GM23338 (cell line): ENCODE results near the gene AHI1. TPM values are rescaled to one million over a fixed set of nuclear protein-coding genes. Genes with fewer than 3 reads are reported as not detected.

Experiments used
- ATAC-seq: fragments of 200-7000 bp; cut with Tn5 transposase; 3 replicates; pipeline ENCODE4 v1.9.1; 2020
- DNase-seq: peaks from one replicate; pipeline ENCODE4 v3.0.0-alpha.2; 2015; ENCODE audit warnings: low spot score
- H2AFZ ChIP-seq: fragments of 200-600 bp; sonication (generic); 2 replicates; pipeline ENCODE4 v1.8.0; 2016; ENCODE audit warnings: antibody characterized with exemption, mild to moderate bottlenecking, moderate library complexity
- H3F3A ChIP-seq: fragments of 200-600 bp; sonication (generic); replicated peaks from 2 replicates; pipeline ENCODE4 v1.8.0; 2017; ENCODE audit warnings: antibody characterized with exemption, mixed run types, low read depth
- H3K27ac ChIP-seq: fragments of 200-600 bp; sonication (generic); 2 replicates; pipeline ENCODE4 v1.6.1; 2016; ENCODE audit warnings: low read depth
- H3K27me3 ChIP-seq: fragments of 200-600 bp; sonication (generic); 2 replicates; pipeline ENCODE4 v1.8.0; 2016; ENCODE audit warnings: mild to moderate bottlenecking, mixed run types, moderate library complexity; ENCODE audit not compliant: insufficient read depth
- H3K36me3 ChIP-seq: fragments of 200-600 bp; sonication (generic); 2 replicates; pipeline ENCODE4 v1.8.0; 2016; ENCODE audit warnings: mild to moderate bottlenecking; ENCODE audit not compliant: insufficient read depth
- H3K4me1 ChIP-seq: fragments of 200-600 bp; sonication (generic); 2 replicates; pipeline ENCODE4 v1.8.0; 2016; ENCODE audit warnings: mild to moderate bottlenecking, moderate library complexity; ENCODE audit not compliant: insufficient read depth
- H3K4me2 ChIP-seq: fragments of 200-600 bp; sonication (generic); 2 replicates; pipeline ENCODE4 v1.7.1; 2017; ENCODE audit warnings: mixed run types
- H3K4me3 ChIP-seq: fragments of 200-600 bp; sonication (generic); 2 replicates; pipeline ENCODE4 v1.6.1; 2016; ENCODE audit warnings: mixed run types
- H3K79me2 ChIP-seq: fragments of 200-600 bp; sonication (generic); replicated peaks from 2 replicates; pipeline ENCODE4 v1.8.0; 2017; ENCODE audit warnings: mild to moderate bottlenecking; ENCODE audit not compliant: insufficient read depth
- H3K9me2 ChIP-seq: fragments of 200-600 bp; sonication (generic); 2 replicates; pipeline ENCODE4 v1.8.0; 2017; ENCODE audit not compliant: insufficient read depth
- H4K20me1 ChIP-seq: fragments of 200-600 bp; sonication (generic); replicated peaks from 2 replicates; pipeline ENCODE4 v1.8.0; 2017; ENCODE audit warnings: mild to moderate bottlenecking; ENCODE audit not compliant: insufficient read depth
- H3K27ac Mint-ChIP-seq: 2 replicates; pipeline ENCODE4 v1.8.0; 2020; ENCODE audit warnings: inconsistent platforms, mild to moderate bottlenecking, moderate library complexity, mixed read lengths
- H3K27me3 Mint-ChIP-seq: 3 replicates; pipeline ENCODE4 v1.8.0; 2022; ENCODE audit warnings: low read depth, mild to moderate bottlenecking, moderate library complexity, mixed read lengths, inconsistent platforms; ENCODE audit not compliant: insufficient read depth, poor library complexity
- H3K36me3 Mint-ChIP-seq: 3 replicates; pipeline ENCODE4 v1.8.0; 2021; ENCODE audit warnings: low read depth, mild to moderate bottlenecking, inconsistent platforms, moderate library complexity, mixed read lengths
- H3K4me1 Mint-ChIP-seq: 3 replicates; pipeline ENCODE4 v1.8.0; 2020; ENCODE audit warnings: mild to moderate bottlenecking, inconsistent platforms, mixed read lengths
- H3K4me3 Mint-ChIP-seq: 3 replicates; pipeline ENCODE4 v1.8.0; 2021; ENCODE audit warnings: moderate library complexity, mild to moderate bottlenecking, inconsistent platforms, mixed read lengths
- H3K9me3 Mint-ChIP-seq: 3 replicates; pipeline ENCODE4 v1.8.0; 2020; ENCODE audit warnings: moderate library complexity, mild to moderate bottlenecking, inconsistent platforms, mixed read lengths
- CREB1 ChIP-seq: fragments of 250-450 bp; sonication (Bioruptor Pico); IDR thresholded peaks from 2 replicates; pipeline ENCODE4 v1.5.0; 2020; ENCODE audit warnings: low read depth, mild to moderate bottlenecking, moderate library complexity
- ETS1 ChIP-seq: IDR thresholded peaks from 2 replicates; pipeline ENCODE4 v1.6.1; 2016; ENCODE audit warnings: antibody characterized with exemption
- EZH2 ChIP-seq: fragments of 200-600 bp; sonication (generic); IDR thresholded peaks from one replicate; pipeline ENCODE4 v1.8.0; 2017; ENCODE audit warnings: antibody characterized with exemption, mild to moderate bottlenecking, low read depth; ENCODE audit not compliant: unreplicated experiment
- EZH2phosphoT487 ChIP-seq: fragments of 200-600 bp; sonication (generic); IDR thresholded peaks from one replicate; pipeline ENCODE4 v1.8.1; 2018; ENCODE audit warnings: antibody characterized with exemption; ENCODE audit not compliant: unreplicated experiment
- JUNB ChIP-seq: IDR thresholded peaks from one replicate; pipeline ENCODE4 v1.6.1; 2016; ENCODE audit warnings: antibody characterized with exemption; ENCODE audit not compliant: unreplicated experiment
- NANOG ChIP-seq: IDR thresholded peaks from 2 replicates; pipeline ENCODE4 v1.6.1; 2016; ENCODE audit warnings: antibody characterized with exemption, borderline replicate concordance
- POLR2AphosphoS5 ChIP-seq: IDR thresholded peaks from 2 replicates; pipeline ENCODE4 v1.6.1; 2016; ENCODE audit warnings: antibody characterized with exemption, low read depth
- ZNF114 ChIP-seq: fragments of 250-450 bp; sonication (Bioruptor Pico); IDR thresholded peaks from 2 replicates; pipeline ENCODE4 v1.5.0; 2020; ENCODE audit warnings: mild to moderate bottlenecking, moderate library complexity
- ZNF331 ChIP-seq: fragments of 250-450 bp; sonication (Bioruptor Pico); IDR thresholded peaks from 2 replicates; pipeline ENCODE4 v1.5.0; 2020; ENCODE audit warnings: low read depth, mild to moderate bottlenecking, moderate library complexity
- ZNF462 ChIP-seq: fragments of 250-450 bp; sonication (Bioruptor Pico); IDR thresholded peaks from 2 replicates; pipeline ENCODE4 v1.5.0; 2020; ENCODE audit warnings: mild to moderate bottlenecking, moderate library complexity
- polyA plus RNA-seq: library from polyadenylated mRNA; unstranded; fragments of >200 nt; fragmentation: Nextera tagmentation; extraction: Ambion mirVana; gene quantifications from 2 replicates; pipeline ENCODE4 v1.2.1, GENCODE V29; 2016
- total RNA-seq: library from RNA; depleted of rRNA; stranded (reverse); fragments of >200 nt; shearing (Covaris generic); gene quantifications from 2 replicates; pipeline ENCODE4 v1.2.3, GENCODE V29; 2014

AHI1 gene
- total and polyA plus RNA-seq, 2 experiments from 2014 or later: 19.8 to 72.9 TPM

GRCh38 chr6:135296715-135297114, 200.8 kb downstream of the AHI1 start (continued):
- TF ChIP-seq ZNF331 (CRISPR knock-in tag) (no peak), EZH2phosphoT487 (no peak), POLR2AphosphoS5 (no peak), ETS1 (no peak)

GRCh38 chr6:135295085-135295484, 202.5 kb downstream of the AHI1 start:
- no peak overlapping the region for H3K27ac ChIP-seq
- no peak overlapping the region for H3K4me2 ChIP-seq
- H3K36me3 ChIP-seq: no peaks in the 10 kb centered on the region
- Mint-ChIP-seq H3K4me1 (peaks cover 4% of the 10 kb centered on the region; the same call in 2 of the 3 replicates), H3K27ac (no peak overlapping the region), H3K4me3 (no peak overlapping the region), H3K9me3 (no peaks in the 10 kb centered on the region), H3K36me3 (no peaks in the 10 kb centered on the region), H3K27me3 (no peaks in the 10 kb centered on the region)
- H3K9me2 ChIP-seq: no peaks in the 10 kb centered on the region
- ATAC-seq (no peak), DNase-seq (no peak)
- H3K4me1 ChIP-seq: no peaks in the 10 kb centered on the region
- TF ChIP-seq CREB1 (CRISPR knock-in tag): no peak
- TF ChIP-seq ZNF114: no peak
- no peak overlapping the region for H2AFZ ChIP-seq
- H3K4me3 ChIP-seq: no peak overlapping the region
- no peaks in the 10 kb centered on the region for H3K27me3 ChIP-seq
- H4K20me1 ChIP-seq: no peaks in the 10 kb centered on the region
- no peaks in the 10 kb centered on the region for H3K79me2 ChIP-seq
- H3F3A ChIP-seq: no peaks in the 10 kb centered on the region

- Histone ChIP-seq H4K20me1 (no peaks in the 10 kb centered on the region), H3K79me2 (no peaks in the 10 kb centered on the region), H3F3A (no peaks in the 10 kb centered on the region), H3K4me1 (no peaks in the 10 kb centered on the region), H3K4me2 (no peak overlapping the region), H2AFZ (no peak overlapping the region), H3K9me2 (no peaks in the 10 kb centered on the region), H3K4me3 (no peak overlapping the region), H3K36me3 (no peaks in the 10 kb centered on the region), H3K27ac (no peak overlapping the region), H3K27me3 (no peaks in the 10 kb centered on the region)
- Mint-ChIP-seq H3K36me3 (no peaks in the 10 kb centered on the region), H3K9me3 (no peaks in the 10 kb centered on the region), H3K27me3 (no peaks in the 10 kb centered on the region), H3K27ac (no peak overlapping the region), H3K4me3 (no peak overlapping the region), H3K4me1 (no peaks in the 10 kb centered on the region)
- no peak for ATAC-seq
- DNase-seq: no peak
- no peak for TF ChIP-seq JUNB
- no peak for TF ChIP-seq NANOG
- no peak for TF ChIP-seq ETS1
- TF ChIP-seq EZH2: no peak
- TF ChIP-seq ZNF114: no peak
- no peak for TF ChIP-seq ZNF331 (CRISPR knock-in tag)
- TF ChIP-seq ZNF462 (CRISPR knock-in tag): no peak
These were observed 206.1 kb downstream of the AHI1 start for GRCh38 chr6:135291288-135292076.
